GM20000 (cell line): Measurements from ENCODE around the gene SETD9.

Source experiments
- DNase-seq: peaks from one replicate; pipeline ENCODE4 v3.0.0; 2012; ENCODE audit warnings: low spot score
- CTCF ChIP-seq: IDR thresholded peaks from 2 replicates; pipeline ENCODE4 v1.5.1; 2012; ENCODE audit warnings: mild to moderate bottlenecking, control low read depth; ENCODE audit errors: extremely low read depth, missing control alignments

SETD9 gene

GRCh38 chr5:56958595-56958994, 49.2 kb downstream of the SETD9 start:
- no peak for TF ChIP-seq CTCF
- DNase-seq, result no peak

DNA sequence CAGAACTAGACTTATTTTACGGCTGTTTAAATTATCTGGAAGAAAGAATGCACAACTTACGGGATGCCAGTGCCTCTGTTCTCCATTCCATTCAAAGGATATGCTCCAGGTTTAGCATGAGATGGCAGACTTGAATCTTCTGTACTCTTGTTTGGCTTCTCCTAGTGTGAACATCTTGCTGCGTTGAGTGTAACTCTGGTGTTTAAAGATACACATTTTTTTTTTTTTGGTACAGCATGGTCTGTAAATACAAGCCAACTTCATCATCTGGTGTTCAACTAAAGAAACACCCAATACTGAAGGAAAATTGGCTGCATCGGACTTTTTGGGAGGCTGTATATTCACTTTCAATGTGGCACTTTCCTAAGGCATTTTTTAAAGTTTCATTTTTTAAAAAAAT, 49.9 kb downstream of the SETD9 start:
- DNase-seq, result no peak
- TF ChIP-seq CTCF, result no peak

GRCh38 chr5:56961746-56962145, 52.4 kb downstream of the SETD9 start:
- no peak for DNase-seq
- TF ChIP-seq CTCF, result no peak

DNA sequence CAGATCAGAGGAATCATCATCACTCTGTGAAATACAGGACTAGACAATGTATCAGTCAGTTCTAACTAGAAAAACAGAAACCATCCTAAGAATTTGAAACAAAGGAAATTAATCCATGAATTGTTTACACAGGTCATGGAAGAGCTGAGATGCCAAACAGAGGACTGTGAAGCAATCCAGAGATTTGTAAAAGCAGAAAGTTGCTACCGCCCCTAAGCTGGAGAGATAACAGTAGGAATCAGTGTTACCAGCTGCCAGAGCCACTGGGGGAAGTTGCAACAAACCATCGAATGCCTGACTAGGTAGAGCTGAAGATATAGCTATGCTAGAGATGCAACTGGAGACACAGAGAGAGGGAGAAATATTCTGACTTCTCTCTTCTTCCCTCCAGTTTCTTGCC, 52.9 kb downstream of the SETD9 start:
- TF ChIP-seq CTCF, result no peak
- no peak for DNase-seq

- TF ChIP-seq CTCF, result no peak
- no peak for DNase-seq
These were observed 53.9 kb downstream of the SETD9 start for GRCh38 chr5:56963246-56963645.

- no peak for TF ChIP-seq CTCF
- DNase-seq, result no peak
These were observed 54.8 kb downstream of the SETD9 start for GRCh38 chr5:56964173-56964572.
